GM21529 (cell line): Measurements from ENCODE around the gene GRK3.
A peak's percentile ranks its signal among the peaks of the same experiment; 100 is the strongest.
"Not testable (repeated sequence)": the region's sequence is repeated elsewhere in the genome, so short reads cannot be mapped to it uniquely, and the experiment has no call there.

Source experiments
- ATAC-seq: cut with Tn5 transposase; IDR thresholded peaks from one replicate; pipeline ENCODE4 v1.9.1; 2021; ENCODE audit not compliant: unreplicated experiment

Gene GRK3

GRCh38 chr22:25548866-25549464 is 15.5 kb upstream of the GRK3 start:
- no peak for ATAC-seq

GRCh38 chr22:25551396-25551795 is 13.1 kb upstream of the GRK3 start:
- ATAC-seq = no peak

GRCh38 chr22:25552405-25552804 is 12.1 kb upstream of the GRK3 start:
- not testable (repeated sequence) for ATAC-seq

GRCh38 chr22:25553131-25553530 is 11.3 kb upstream of the GRK3 start:
- no peak for ATAC-seq

- ATAC-seq = no peak
These were observed 10.2 kb upstream of the GRK3 start for GRCh38 chr22:25554238-25554671.

GRCh38 chr22:25554689-25555088 is 9.8 kb upstream of the GRK3 start:
- no peak for ATAC-seq

- no peak for ATAC-seq
These were observed 8.9 kb upstream of the GRK3 start for GRCh38 chr22:25555586-25555985.

- ATAC-seq = no peak
These were observed 7.3 kb upstream of the GRK3 start for GRCh38 chr22:25557218-25557617.

GRCh38 chr22:25558341-25558740 is 6.1 kb upstream of the GRK3 start:
- no peak for ATAC-seq

GRCh38 chr22:25559910-25560309 is 4.6 kb upstream of the GRK3 start:
- ATAC-seq = not testable (repeated sequence)

- not testable (repeated sequence) for ATAC-seq
These were observed 3.3 kb upstream of the GRK3 start for GRCh38 chr22:25561182-25561581.

GRCh38 chr22:25561927-25562326 is 2.5 kb upstream of the GRK3 start:
- not testable (repeated sequence) for ATAC-seq

- not testable (repeated sequence) for ATAC-seq
These were observed 1.3 kb upstream of the GRK3 start for GRCh38 chr22:25562966-25563760.

- peak; percentile 18 for ATAC-seq
These were observed 635 bp upstream of the GRK3 start for GRCh38 chr22:25563761-25564319.

GRCh38 chr22:25564979-25565677 is 653 bp downstream of the GRK3 start:
- no peak for ATAC-seq

GRCh38 chr22:25566186-25566897 is 1.9 kb downstream of the GRK3 start:
- no peak for ATAC-seq

GRCh38 chr22:25566898-25567235 is 2.4 kb downstream of the GRK3 start:
- ATAC-seq = no peak

- ATAC-seq = no peak
These were observed 2.8 kb downstream of the GRK3 start for GRCh38 chr22:25567251-25567675.

- ATAC-seq = not testable (repeated sequence)
These were observed 3.6 kb downstream of the GRK3 start for GRCh38 chr22:25568066-25568465.

- no peak for ATAC-seq
These were observed 4.9 kb downstream of the GRK3 start for GRCh38 chr22:25569361-25569760.

GRCh38 chr22:25569983-25570382 is 5.5 kb downstream of the GRK3 start:
- ATAC-seq = no peak
